GM12878 (cell line): ENCODE results near the gene TFCP2L1. TPM values are rescaled to one million over a fixed set of nuclear protein-coding genes. Genes with fewer than 3 reads are reported as not detected.

Experiments used
- ATAC-seq: fragments of 200-7000 bp; cut with Tn5 transposase; 3 replicates; pipeline ENCODE4 v1.9.1; 2020; ENCODE audit warnings: mild to moderate bottlenecking, moderate library complexity
- BruUV-seq: library from RNA; stranded (reverse); fragments of 400-500 nt; replicated peaks from 2 replicates; lab custom pipeline; 2021; lab: Mats Ljungman, UMichigan
- CTCF ChIA-PET: fragments of 300-600 bp; sonication (Branson Sonifier 250); formaldehyde crosslinking; extraction: SDS; loops from one replicate; lab custom pipeline; 2021; ENCODE audit warnings: inconsistent platforms; lab: Yijun Ruan, JAX
- POLR2A ChIA-PET: fragments of 350-600 bp; formaldehyde crosslinking; extraction: SDS; loops from one replicate; lab custom pipeline; 2021; ENCODE audit warnings: inconsistent platforms; lab: Charles Lee
- RAD21 ChIA-PET: fragments of 300-600 bp; sonication (Branson Sonifier 250); formaldehyde crosslinking; loops from one replicate; lab custom pipeline; 2023; ENCODE audit warnings: antibody characterized with exemption; ENCODE audit not compliant: unreplicated experiment; lab: Charles Lee
- SMC1A ChIA-PET: fragments of 300-600 bp; sonication (Branson Sonifier 250); formaldehyde crosslinking; loops from one replicate; lab custom pipeline; 2023; ENCODE audit not compliant: unreplicated experiment, uncharacterized antibody; lab: Charles Lee
- DNase-seq: peaks from one replicate; pipeline ENCODE4 v3.0.0-alpha.2; 2011; ENCODE audit warnings: low read depth, low spot score
- FAIRE-seq: peaks from 3 replicates; lab custom pipeline; 2011; peaks lifted over from hg19 to GRCh38; lab: Jason Lieb, UNC
- H2AFZ ChIP-seq: 2 replicates; pipeline ENCODE4 v1.6.0; 2011; ENCODE audit warnings: low read depth, low read length, control low read depth; ENCODE audit not compliant: control insufficient read depth
- H3K27ac ChIP-seq: 2 replicates; pipeline ENCODE4 v1.5.1; 2011; ENCODE audit warnings: control low read depth; ENCODE audit not compliant: control insufficient read depth, insufficient read depth
- H3K27me3 ChIP-seq, 2 experiments: replicated peaks in 1 of 2; 2 replicates each; pipeline versions ENCODE4 v1.6.0 to v1.6.1; 2011; ENCODE audit warnings: low read length in 1 of 2; ENCODE audit not compliant: control insufficient read depth in 2 of 2, insufficient read depth in 2 of 2
- H3K36me3 ChIP-seq, 2 experiments: 2 replicates each; pipeline ENCODE4 v1.5.1; 2011; ENCODE audit warnings: low read length in 1 of 2; ENCODE audit not compliant: control insufficient read depth in 2 of 2, insufficient read depth in 2 of 2
- H3K4me1 ChIP-seq: 2 replicates; pipeline ENCODE4 v1.6.1; 2011; ENCODE audit warnings: mild to moderate bottlenecking, low read length, moderate library complexity, mixed read lengths; ENCODE audit not compliant: control insufficient read depth, insufficient read depth
- H3K4me2 ChIP-seq: 2 replicates; pipeline ENCODE4 v1.6.0; 2011; ENCODE audit warnings: control low read depth; ENCODE audit not compliant: control insufficient read depth, insufficient read depth
- H3K4me3 ChIP-seq: fragments of 200-600 bp; sonication (generic); 2 replicates; pipeline ENCODE4 v1.5.1; 2016
- H3K79me2 ChIP-seq: 2 replicates; pipeline ENCODE4 v1.6.0; 2011; ENCODE audit warnings: low read length; ENCODE audit not compliant: control insufficient read depth, insufficient read depth
- H3K9ac ChIP-seq: 2 replicates; pipeline ENCODE4 v1.8.0; 2011; ENCODE audit warnings: low read length, control low read depth, mixed read lengths; ENCODE audit not compliant: control insufficient read depth, insufficient read depth
- H3K9me3 ChIP-seq: replicated peaks from 3 replicates; pipeline ENCODE4 v1.5.1; 2011; ENCODE audit warnings: mild to moderate bottlenecking, low read length; ENCODE audit not compliant: control insufficient read depth, insufficient read depth
- H4K20me1 ChIP-seq: 2 replicates; pipeline ENCODE4 v1.6.0; 2011; ENCODE audit not compliant: control insufficient read depth, insufficient read depth
- BCLAF1 ChIP-seq: fragments of 450-650 bp; IDR thresholded peaks from 2 replicates; pipeline ENCODE4 v1.6.1; 2017; ENCODE audit warnings: antibody characterized with exemption, mild to moderate bottlenecking, moderate library complexity
- ESRRA ChIP-seq: IDR thresholded peaks from 2 replicates; pipeline ENCODE4 v1.6.1; 2012; ENCODE audit warnings: mild to moderate bottlenecking, low read length, improper control_type of control experiment
- HCFC1 ChIP-seq: fragments of 150-350 bp; IDR thresholded peaks from 2 replicates; pipeline ENCODE4 v1.6.1; 2014; ENCODE audit warnings: low read length
- JUND ChIP-seq: IDR thresholded peaks from 2 replicates; pipeline ENCODE4 v1.6.1; 2012; ENCODE audit warnings: low read depth, mild to moderate bottlenecking, low read length, improper control_type of control experiment, moderate library complexity
- KLF5 ChIP-seq: fragments of 450-650 bp; IDR thresholded peaks from 2 replicates; pipeline ENCODE4 v1.6.1; 2014; ENCODE audit warnings: mild to moderate bottlenecking; ENCODE audit not compliant: partially characterized antibody
- MXI1 ChIP-seq: fragments of 150-350 bp; IDR thresholded peaks from 2 replicates; pipeline ENCODE4 v1.6.1; 2011; ENCODE audit warnings: low read depth, mild to moderate bottlenecking, inconsistent platforms, low read length, improper control_type of control experiment
- POLR2A ChIP-seq: IDR thresholded peaks from 2 replicates; pipeline ENCODE4 v1.6.1; 2011; ENCODE audit warnings: low read depth, mild to moderate bottlenecking, low read length
- SPI1 ChIP-seq: IDR thresholded peaks from 2 replicates; pipeline ENCODE4 v1.6.1; 2011; ENCODE audit warnings: low read depth, mild to moderate bottlenecking, low read length, moderate library complexity, borderline replicate concordance; ENCODE audit not compliant: insufficient read depth
- USF1 ChIP-seq: IDR thresholded peaks from 2 replicates; pipeline ENCODE4 v1.6.1; 2011; ENCODE audit warnings: borderline replicate concordance, low read depth, mild to moderate bottlenecking, moderate library complexity, mixed read lengths, low read length; ENCODE audit not compliant: insufficient read depth; ENCODE audit errors: extremely low read length
- WRNIP1 ChIP-seq: IDR thresholded peaks from 2 replicates; pipeline ENCODE4 v1.6.1; 2011; ENCODE audit warnings: low read depth, low read length, improper control_type of control experiment, borderline replicate concordance
- ZNF622 ChIP-seq: fragments of 450-650 bp; IDR thresholded peaks from 2 replicates; pipeline ENCODE4 v1.6.1; 2017; ENCODE audit warnings: mild to moderate bottlenecking, inconsistent platforms
- WGBS: methylation state at CpG from one replicate; pipeline ENCODE4 v1.1.6; 2016; ENCODE audit warnings: low lambda C conversion rate; ENCODE audit not compliant: insufficient replicate concordance, insufficient coverage; ENCODE audit errors: missing lambda C conversion rate; 5-methylcytosine and 5-hydroxymethylcytosine counted together
- in situ Hi-C: fragments of 300-500 bp; cut with MboI; formaldehyde crosslinking; loops from 9 replicates; pipeline ENCODE4 v1.14.3; 2018; ENCODE audit warnings: mixed read lengths
- intact Hi-C: fragments of 100-400 bp; cut with micrococcal nuclease; formaldehyde crosslinking; loops from one replicate; pipeline ENCODE4 v1.14.2; 2022; ENCODE audit not compliant: unreplicated experiment
- polyA plus RNA-seq, 11 experiments: library from polyadenylated mRNA; depleted of rRNA in 4 of 11; unstranded in 6 of 11; stranded (reverse) in 5 of 11; fragments of >200 nt; fragmentation: Nextera tagmentation in 4 of 11; fragmentation: Illumina TruSeq in 1 of 11; extraction: Ambion mirVana in 4 of 11; extraction: Trizol in 1 of 11; gene quantifications; 1 replicate in 1 of 11; 2 replicates in 10 of 11; pipeline versions ENCODE4 v1.2.1 to v1.2.3, GENCODE V29; 2011 to 2016; ENCODE audit warnings: inconsistent platforms in 2 of 11, missing spikeins in 2 of 11, low read depth in 1 of 11
- total RNA-seq, 4 experiments: library from RNA; depleted of rRNA in 3 of 4; stranded (reverse); fragments of >200 nt in 3 of 4; fragmentation: Illumina TruSeq in 1 of 4; extraction: Trizol in 1 of 4; gene quantifications; 2 replicates each; pipeline versions ENCODE4 v1.2.1 to v1.2.3, GENCODE V29; 2013 to 2021
- TF ChIP-seq, protein P1 (sequence below): fragments of 450-650 bp; IDR thresholded peaks from 2 replicates; pipeline ENCODE4 v1.6.1; 2016; ENCODE audit warnings: mild to moderate bottlenecking
- TF ChIP-seq, protein P2 (sequence below): IDR thresholded peaks from 2 replicates; pipeline ENCODE4 v1.6.1; 2012; ENCODE audit warnings: mild to moderate bottlenecking, low read depth, low read length

TFCP2L1 gene
- total and polyA plus RNA-seq, 10 of the 15 experiments (the other 5 are each of a cell fraction or from before 2014, with no cell fraction given) = 0.02 to 0.21 (median 0.09) TPM; not detected in 1

- Histone ChIP-seq H2AFZ (no peak overlapping the region), H3K4me2 (no peak overlapping the region), H3K4me1 (no peaks in the 10 kb centered on the region), H3K9ac (no peak overlapping the region), H4K20me1 (no peaks in the 10 kb centered on the region), H3K4me3 (no peak overlapping the region), H3K27ac (no peak overlapping the region), H3K27me3 (peaks cover 4 to 5% of the 10 kb centered on the region in 2 experiments; a peak in 3 of 4 replicates), H3K9me3 (no peaks in the 10 kb centered on the region), H3K36me3 (no peaks in the 10 kb centered on the region), H3K79me2 (no peaks in the 10 kb centered on the region)
- CTCF ChIA-PET = no interaction called here
- in situ Hi-C loops = no loop called here
- POLR2A ChIA-PET = no interaction called here
- TF ChIP-seq USF1 (no peak), WRNIP1 (no peak), ZNF622 (no peak), SPI1 (no peak), POLR2A (no peak), BCLAF1 (no peak), ESRRA (no peak), KLF5 (no peak), MXI1 (no peak), HCFC1 (no peak), JUND (no peak)
- TF ChIP-seq, protein P1, sequence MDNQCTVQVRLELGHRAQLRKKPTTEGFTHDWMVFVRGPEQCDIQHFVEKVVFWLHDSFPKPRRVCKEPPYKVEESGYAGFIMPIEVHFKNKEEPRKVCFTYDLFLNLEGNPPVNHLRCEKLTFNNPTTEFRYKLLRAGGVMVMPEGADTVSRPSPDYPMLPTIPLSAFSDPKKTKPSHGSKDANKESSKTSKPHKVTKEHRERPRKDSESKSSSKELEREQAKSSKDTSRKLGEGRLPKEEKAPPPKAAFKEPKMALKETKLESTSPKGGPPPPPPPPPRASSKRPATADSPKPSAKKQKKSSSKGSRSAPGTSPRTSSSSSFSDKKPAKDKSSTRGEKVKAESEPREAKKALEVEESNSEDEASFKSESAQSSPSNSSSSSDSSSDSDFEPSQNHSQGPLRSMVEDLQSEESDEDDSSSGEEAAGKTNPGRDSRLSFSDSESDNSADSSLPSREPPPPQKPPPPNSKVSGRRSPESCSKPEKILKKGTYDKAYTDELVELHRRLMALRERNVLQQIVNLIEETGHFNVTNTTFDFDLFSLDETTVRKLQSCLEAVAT = no peak
- TF ChIP-seq, protein P2, sequence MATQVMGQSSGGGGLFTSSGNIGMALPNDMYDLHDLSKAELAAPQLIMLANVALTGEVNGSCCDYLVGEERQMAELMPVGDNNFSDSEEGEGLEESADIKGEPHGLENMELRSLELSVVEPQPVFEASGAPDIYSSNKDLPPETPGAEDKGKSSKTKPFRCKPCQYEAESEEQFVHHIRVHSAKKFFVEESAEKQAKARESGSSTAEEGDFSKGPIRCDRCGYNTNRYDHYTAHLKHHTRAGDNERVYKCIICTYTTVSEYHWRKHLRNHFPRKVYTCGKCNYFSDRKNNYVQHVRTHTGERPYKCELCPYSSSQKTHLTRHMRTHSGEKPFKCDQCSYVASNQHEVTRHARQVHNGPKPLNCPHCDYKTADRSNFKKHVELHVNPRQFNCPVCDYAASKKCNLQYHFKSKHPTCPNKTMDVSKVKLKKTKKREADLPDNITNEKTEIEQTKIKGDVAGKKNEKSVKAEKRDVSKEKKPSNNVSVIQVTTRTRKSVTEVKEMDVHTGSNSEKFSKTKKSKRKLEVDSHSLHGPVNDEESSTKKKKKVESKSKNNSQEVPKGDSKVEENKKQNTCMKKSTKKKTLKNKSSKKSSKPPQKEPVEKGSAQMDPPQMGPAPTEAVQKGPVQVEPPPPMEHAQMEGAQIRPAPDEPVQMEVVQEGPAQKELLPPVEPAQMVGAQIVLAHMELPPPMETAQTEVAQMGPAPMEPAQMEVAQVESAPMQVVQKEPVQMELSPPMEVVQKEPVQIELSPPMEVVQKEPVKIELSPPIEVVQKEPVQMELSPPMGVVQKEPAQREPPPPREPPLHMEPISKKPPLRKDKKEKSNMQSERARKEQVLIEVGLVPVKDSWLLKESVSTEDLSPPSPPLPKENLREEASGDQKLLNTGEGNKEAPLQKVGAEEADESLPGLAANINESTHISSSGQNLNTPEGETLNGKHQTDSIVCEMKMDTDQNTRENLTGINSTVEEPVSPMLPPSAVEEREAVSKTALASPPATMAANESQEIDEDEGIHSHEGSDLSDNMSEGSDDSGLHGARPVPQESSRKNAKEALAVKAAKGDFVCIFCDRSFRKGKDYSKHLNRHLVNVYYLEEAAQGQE = no peak
- DNase-seq (no peak), FAIRE-seq (no peak), ATAC-seq (no peak)
- 54% methylated on average over 13 of the region's 13 CpGs for WGBS
- RAD21 ChIA-PET = no interaction called here
- intact Hi-C loops = no loop called here
- BruUV-seq = no TSS peak
- SMC1A ChIA-PET = no interaction called here
Observed at GRCh38 chr2:121282800-121283385, 2.1 kb downstream of the TFCP2L1 start.
